ENCODE measurements around the gene FSD1L. TPM values are rescaled to one million over a fixed set of nuclear protein-coding genes. Genes with fewer than 3 reads are reported as not detected.

FSD1L gene
- total RNA-seq, 1 donor from 2014 or later: 3.5 TPM

DNA sequence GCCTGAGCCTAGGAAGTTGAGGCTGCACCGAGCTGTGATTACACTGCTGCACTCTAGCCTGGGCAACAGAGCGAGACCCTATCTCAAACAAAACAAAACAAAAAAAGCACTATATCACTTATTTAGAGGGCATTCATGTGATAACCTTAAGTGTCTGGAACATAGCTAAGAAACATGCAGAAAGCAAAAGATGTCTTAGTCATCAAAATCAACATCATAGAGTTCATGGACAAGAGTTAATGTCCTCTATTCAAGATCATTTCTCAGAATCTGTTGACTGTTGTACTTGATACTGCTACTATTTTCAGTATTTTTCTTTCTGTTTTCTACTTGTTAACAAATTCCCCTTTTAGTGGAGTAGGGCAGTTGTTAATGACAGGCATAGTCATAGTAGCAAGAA is 25.4 kb downstream of the FSD1L start:
- Mint-ChIP-seq H3K27me3 (ENCODE audit: insufficient read depth) (no peaks in the 10 kb centered on the region), H3K9me3 (no peaks in the 10 kb centered on the region), H3K4me3 (no peak overlapping the region), H3K27ac (no peak overlapping the region), H3K36me3 (ENCODE audit: low read depth) (peaks cover 4% of the 10 kb centered on the region), H3K4me1 (ENCODE audit: low read depth) (no peaks in the 10 kb centered on the region)
- intact Hi-C loops (cut with micrococcal nuclease): no loop called here
- DNase-seq (ENCODE audit: low spot score): no peak

DNA sequence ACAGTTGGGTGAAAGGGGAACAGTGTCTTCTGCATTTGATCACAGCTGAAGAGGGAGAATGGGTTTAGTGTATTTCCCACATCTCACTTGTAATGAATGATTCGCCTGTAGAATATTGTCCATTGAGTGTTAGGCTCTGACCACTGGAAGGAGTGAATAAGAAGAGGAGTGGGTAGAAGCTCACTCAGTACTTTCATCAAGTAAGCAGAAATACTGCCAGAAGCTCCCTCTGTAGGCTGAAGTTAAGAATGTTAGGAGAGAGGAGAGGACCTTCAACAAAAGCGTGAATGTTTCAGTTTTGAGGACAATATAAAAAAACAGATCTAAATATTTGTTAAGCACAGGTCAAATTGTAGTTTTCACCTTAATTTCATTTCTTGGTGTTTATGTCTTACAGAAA is 27.5 kb downstream of the FSD1L start:
- Mint-ChIP-seq H3K4me1 (ENCODE audit: low read depth) (no peaks in the 10 kb centered on the region), H3K9me3 (no peaks in the 10 kb centered on the region), H3K4me3 (no peak overlapping the region), H3K27me3 (ENCODE audit: insufficient read depth) (no peaks in the 10 kb centered on the region), H3K27ac (no peak overlapping the region), H3K36me3 (ENCODE audit: low read depth) (no peaks in the 10 kb centered on the region)
- intact Hi-C loops (cut with micrococcal nuclease): loop anchor here (2.0 kb wide), 1 partner anchor 49 kb away; no protein-coding TSS in a partner anchor
- DNase-seq (ENCODE audit: low spot score): no peak

DNA sequence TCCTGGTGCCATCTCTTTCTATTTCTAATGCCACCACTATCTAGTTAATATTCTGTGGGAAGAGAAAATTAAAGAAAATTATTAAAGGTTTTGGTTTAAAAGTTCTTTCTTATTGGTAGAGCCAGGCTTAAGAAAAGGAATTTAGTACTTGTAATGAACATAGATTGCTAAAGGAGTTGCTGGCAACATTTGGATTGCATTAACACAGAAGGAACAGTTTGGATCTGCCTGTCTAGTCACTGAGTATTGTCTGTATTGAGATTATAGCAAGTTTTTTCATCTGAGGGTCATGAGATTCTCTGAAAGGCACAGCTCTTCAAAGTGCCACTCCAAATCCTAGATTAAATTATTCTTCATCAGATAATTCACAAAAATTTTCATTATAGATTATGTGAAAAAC is 32.0 kb downstream of the FSD1L start:
- Mint-ChIP-seq H3K9me3 (no peaks in the 10 kb centered on the region), H3K4me3 (no peak overlapping the region), H3K27me3 (ENCODE audit: insufficient read depth) (no peaks in the 10 kb centered on the region), H3K27ac (no peak overlapping the region), H3K4me1 (ENCODE audit: low read depth) (no peaks in the 10 kb centered on the region), H3K36me3 (ENCODE audit: low read depth) (no peaks in the 10 kb centered on the region)
- DNase-seq (ENCODE audit: low spot score): no peak
- intact Hi-C loops (cut with micrococcal nuclease): no loop called here

- Mint-ChIP-seq H3K4me3 (no peak overlapping the region), H3K27ac (no peak overlapping the region), H3K9me3 (no peaks in the 10 kb centered on the region), H3K36me3 (ENCODE audit: low read depth) (no peaks in the 10 kb centered on the region), H3K4me1 (ENCODE audit: low read depth) (no peaks in the 10 kb centered on the region), H3K27me3 (ENCODE audit: insufficient read depth) (no peaks in the 10 kb centered on the region)
- no peak for DNase-seq (ENCODE audit: low spot score)
- intact Hi-C loops (cut with micrococcal nuclease): no loop called here
Observed at GRCh38 chr9:105483618-105484017, 35.8 kb downstream of the FSD1L start.

GRCh38 chr9:105484226-105484625 is 36.4 kb downstream of the FSD1L start:
- H3K4me3 Mint-ChIP-seq: no peak overlapping the region
- no peak overlapping the region for H3K27ac Mint-ChIP-seq
- intact Hi-C loops (cut with micrococcal nuclease): no loop called here
- DNase-seq (ENCODE audit: low spot score): no peak
- no peaks in the 10 kb centered on the region for H3K4me1 Mint-ChIP-seq (ENCODE audit: low read depth)
- no peaks in the 10 kb centered on the region for H3K36me3 Mint-ChIP-seq (ENCODE audit: low read depth)
- H3K9me3 Mint-ChIP-seq: no peaks in the 10 kb centered on the region
- H3K27me3 Mint-ChIP-seq (ENCODE audit: insufficient read depth): no peaks in the 10 kb centered on the region

DNA sequence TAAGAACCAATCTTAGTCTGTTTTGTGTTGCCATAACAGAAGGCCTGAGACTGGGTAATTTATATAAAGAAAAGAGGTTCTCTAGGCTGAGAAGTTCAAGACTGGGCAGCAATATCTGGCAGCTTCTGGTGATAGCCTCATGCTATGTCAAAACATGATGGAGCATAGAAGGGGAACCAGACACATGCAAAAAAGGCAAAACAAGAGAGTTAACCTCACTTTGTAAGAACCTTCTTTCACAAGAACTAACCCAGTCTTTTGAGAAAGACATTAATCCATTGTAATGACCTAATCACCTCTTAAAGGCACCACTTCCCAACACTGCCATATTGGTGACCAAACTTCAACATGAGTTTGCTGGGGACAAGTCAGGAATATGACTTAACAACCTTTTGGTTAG is 37.3 kb downstream of the FSD1L start:
- Mint-ChIP-seq H3K4me3 (no peak overlapping the region), H3K9me3 (no peaks in the 10 kb centered on the region), H3K36me3 (ENCODE audit: low read depth) (no peaks in the 10 kb centered on the region), H3K4me1 (ENCODE audit: low read depth) (no peaks in the 10 kb centered on the region), H3K27me3 (ENCODE audit: insufficient read depth) (no peaks in the 10 kb centered on the region), H3K27ac (no peak overlapping the region)
- intact Hi-C loops (cut with micrococcal nuclease): no loop called here
- no peak for DNase-seq (ENCODE audit: low spot score)

- no peaks in the 10 kb centered on the region for H3K4me1 Mint-ChIP-seq (ENCODE audit: low read depth)
- no peak for DNase-seq (ENCODE audit: low spot score)
- intact Hi-C loops (cut with micrococcal nuclease): loop anchor here (10.0 kb wide), 1 partner anchor 1958 kb away; no protein-coding TSS in a partner anchor
- no peaks in the 10 kb centered on the region for H3K27me3 Mint-ChIP-seq (ENCODE audit: insufficient read depth)
- H3K9me3 Mint-ChIP-seq: no peaks in the 10 kb centered on the region
- H3K27ac Mint-ChIP-seq: no peak overlapping the region
- H3K36me3 Mint-ChIP-seq (ENCODE audit: low read depth): no peaks in the 10 kb centered on the region
- no peak overlapping the region for H3K4me3 Mint-ChIP-seq
Observed at GRCh38 chr9:105496826-105497225, 49.0 kb downstream of the FSD1L start.

GRCh38 chr9:105497704-105498103 is 49.9 kb downstream of the FSD1L start:
- no peaks in the 10 kb centered on the region for H3K4me1 Mint-ChIP-seq (ENCODE audit: low read depth)
- no peak overlapping the region for H3K27ac Mint-ChIP-seq
- DNase-seq (ENCODE audit: low spot score): no peak
- H3K36me3 Mint-ChIP-seq (ENCODE audit: low read depth): no peaks in the 10 kb centered on the region
- no peak overlapping the region for H3K4me3 Mint-ChIP-seq
- no peaks in the 10 kb centered on the region for H3K27me3 Mint-ChIP-seq (ENCODE audit: insufficient read depth)
- H3K9me3 Mint-ChIP-seq: no peaks in the 10 kb centered on the region
- intact Hi-C loops (cut with micrococcal nuclease): loop anchor here (10.0 kb wide), 1 partner anchor 1957 kb away; no protein-coding TSS in a partner anchor

GRCh38 chr9:105500108-105500766 is 52.4 kb downstream of the FSD1L start:
- Mint-ChIP-seq H3K4me3 (no peak overlapping the region), H3K36me3 (ENCODE audit: low read depth) (no peaks in the 10 kb centered on the region), H3K9me3 (no peaks in the 10 kb centered on the region), H3K27me3 (ENCODE audit: insufficient read depth) (no peaks in the 10 kb centered on the region), H3K4me1 (ENCODE audit: low read depth) (no peaks in the 10 kb centered on the region), H3K27ac (no peak overlapping the region)
- DNase-seq (ENCODE audit: low spot score): no peak
- intact Hi-C loops (cut with micrococcal nuclease): no loop called here

DNA sequence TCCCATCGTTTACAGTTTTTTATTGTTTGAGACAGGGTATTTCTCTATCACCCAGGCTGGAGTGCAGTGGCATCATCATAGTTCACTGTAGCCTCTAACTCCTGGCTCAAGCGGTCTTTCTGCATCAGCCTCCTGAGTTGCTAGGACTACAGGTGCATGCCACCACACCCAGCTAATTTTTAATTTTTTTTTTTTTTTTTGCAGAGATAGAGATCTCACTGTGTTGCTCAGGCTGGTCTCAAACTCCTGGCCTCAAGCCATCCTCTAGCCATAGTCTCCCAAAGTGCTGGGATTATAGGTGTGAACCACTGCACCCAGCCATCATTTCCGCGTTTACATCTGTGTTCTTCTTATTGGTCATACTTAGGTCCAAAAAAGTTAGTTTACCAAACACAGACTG is 53.6 kb downstream of the FSD1L start:
- Mint-ChIP-seq H3K36me3 (ENCODE audit: low read depth) (no peaks in the 10 kb centered on the region), H3K4me3 (no peak overlapping the region), H3K4me1 (ENCODE audit: low read depth) (no peaks in the 10 kb centered on the region), H3K9me3 (no peaks in the 10 kb centered on the region), H3K27ac (no peak overlapping the region), H3K27me3 (ENCODE audit: insufficient read depth) (no peaks in the 10 kb centered on the region)
- no peak for DNase-seq (ENCODE audit: low spot score)
- intact Hi-C loops (cut with micrococcal nuclease): no loop called here

DNA sequence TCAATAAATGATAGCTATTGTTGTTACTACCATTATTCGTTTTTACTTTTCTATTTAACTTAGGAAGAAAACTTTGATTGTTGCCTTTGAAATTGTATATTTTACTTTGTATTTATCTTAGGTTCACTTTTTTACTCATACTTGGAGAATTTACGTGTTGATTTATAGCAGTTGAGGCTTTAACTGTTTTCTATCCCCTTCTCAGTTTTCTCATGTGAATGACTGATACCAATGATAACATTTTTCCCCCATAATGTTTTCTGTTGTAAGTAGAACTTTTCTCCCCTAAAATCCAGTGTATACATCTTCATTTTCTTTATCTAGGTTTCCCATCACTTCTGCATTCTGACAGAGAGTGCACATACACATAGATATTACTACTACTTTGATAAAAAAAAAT is 54.4 kb downstream of the FSD1L start:
- Mint-ChIP-seq H3K27me3 (ENCODE audit: insufficient read depth) (no peaks in the 10 kb centered on the region), H3K4me3 (no peak overlapping the region), H3K4me1 (ENCODE audit: low read depth) (no peaks in the 10 kb centered on the region), H3K27ac (no peak overlapping the region), H3K36me3 (ENCODE audit: low read depth) (no peaks in the 10 kb centered on the region), H3K9me3 (no peaks in the 10 kb centered on the region)
- no peak for DNase-seq (ENCODE audit: low spot score)
- intact Hi-C loops (cut with micrococcal nuclease): no loop called here

DNA sequence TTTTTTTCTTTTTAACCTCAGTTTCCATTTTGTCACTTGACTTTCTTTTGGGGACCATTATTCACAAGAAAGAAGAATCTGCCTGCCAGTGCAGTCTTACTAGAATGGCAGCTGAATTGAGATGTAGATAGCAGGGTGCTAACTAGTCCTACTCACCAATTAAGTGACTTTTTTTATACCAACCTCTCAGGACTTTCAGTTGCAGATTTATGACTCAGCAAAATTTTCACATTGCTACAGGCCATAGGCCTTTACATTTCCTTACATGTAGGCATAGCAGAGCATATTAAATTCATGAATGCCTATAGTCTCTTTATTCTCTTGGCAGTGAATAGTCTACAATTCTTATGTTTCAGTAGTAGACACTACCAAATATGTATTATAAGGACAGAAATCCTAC is 56.0 kb downstream of the FSD1L start:
- Mint-ChIP-seq H3K27me3 (ENCODE audit: insufficient read depth) (no peaks in the 10 kb centered on the region), H3K9me3 (no peaks in the 10 kb centered on the region), H3K4me3 (no peak overlapping the region), H3K4me1 (ENCODE audit: low read depth) (no peaks in the 10 kb centered on the region), H3K36me3 (ENCODE audit: low read depth) (no peaks in the 10 kb centered on the region), H3K27ac (no peak overlapping the region)
- no peak for DNase-seq (ENCODE audit: low spot score)
- intact Hi-C loops (cut with micrococcal nuclease): no loop called here

GRCh38 chr9:105507096-105507790 is 59.4 kb downstream of the FSD1L start:
- Mint-ChIP-seq H3K36me3 (ENCODE audit: low read depth) (no peaks in the 10 kb centered on the region), H3K27ac (no peak overlapping the region), H3K27me3 (ENCODE audit: insufficient read depth) (no peaks in the 10 kb centered on the region), H3K9me3 (no peaks in the 10 kb centered on the region), H3K4me3 (no peak overlapping the region), H3K4me1 (ENCODE audit: low read depth) (no peaks in the 10 kb centered on the region)
- DNase-seq (ENCODE audit: low spot score): no peak
- intact Hi-C loops (cut with micrococcal nuclease): no loop called here
